Thymus (tissue), 11 donors: Measurements from ENCODE around the gene CPEB1. TPM values are rescaled to one million over a fixed set of nuclear protein-coding genes. Genes with fewer than 3 reads are reported as not detected.
"Not testable (repeated sequence)": the region's sequence is repeated elsewhere in the genome, so short reads cannot be mapped to it uniquely, and the experiment has no call there.

Experiments used
- DNase-seq, 9 donors: peaks; one replicate each; pipeline ENCODE4 v3.0.0-alpha.2; 2013; ENCODE audit warnings: low spot score in 9 of 9, low read depth in 6 of 9, missing footprints in 1 of 9
- H3K27ac ChIP-seq, 2 donors: one replicate each; pipeline ENCODE4 v1.5.1; 2013; ENCODE audit warnings: control low read depth in 1 of 2, low read depth in 1 of 2, low read length in 1 of 2, mild to moderate bottlenecking in 1 of 2, moderate library complexity in 1 of 2
- H3K27me3 ChIP-seq, 2 donors: one replicate each; pipeline ENCODE4 v1.5.1; 2013; ENCODE audit warnings: low read length in 1 of 2; ENCODE audit not compliant: control insufficient read depth in 2 of 2, insufficient read depth in 1 of 2
- H3K36me3 ChIP-seq, 2 donors: one replicate each; pipeline ENCODE4 v1.5.1; 2013; ENCODE audit warnings: low read length in 1 of 2, mild to moderate bottlenecking in 1 of 2, moderate library complexity in 1 of 2; ENCODE audit not compliant: control insufficient read depth in 2 of 2, insufficient read depth in 2 of 2
- H3K4me1 ChIP-seq, 2 donors: one replicate each; pipeline ENCODE4 v1.5.1; 2013; ENCODE audit warnings: low read length in 2 of 2; ENCODE audit not compliant: control insufficient read depth in 2 of 2, insufficient read depth in 2 of 2
- H3K4me3 ChIP-seq, 2 donors: one replicate each; pipeline ENCODE4 v1.5.1; 2013; ENCODE audit warnings: low read length in 2 of 2, control low read depth in 1 of 2, mild to moderate bottlenecking in 1 of 2
- H3K9me3 ChIP-seq, 2 donors: one replicate each; pipeline ENCODE4 v1.5.1; 2013; ENCODE audit warnings: low read length in 1 of 2, mild to moderate bottlenecking in 1 of 2; ENCODE audit not compliant: control insufficient read depth in 2 of 2, insufficient read depth in 1 of 2
- WGBS: extraction: QIAGEN DNeasy Blood & Tissue Kit; methylation state at CpG from one replicate; pipeline ENCODE4 v1.1.7; 2013; 5-methylcytosine and 5-hydroxymethylcytosine counted together
- polyA plus RNA-seq: library from polyadenylated mRNA; stranded (reverse); fragments of 200-250 nt; gene quantifications from one replicate; pipeline ENCODE4 v1.2.3, GENCODE V29; 2013
- total RNA-seq: library from RNA; stranded (reverse); fragments of 120-200 nt; gene quantifications from one replicate; pipeline ENCODE4 v1.2.4, GENCODE V29; 2013
- donor health status: healthy.

CPEB1 gene
- total and polyA plus RNA-seq, 2 donors, result 0.09 to 0.64 TPM

DNA sequence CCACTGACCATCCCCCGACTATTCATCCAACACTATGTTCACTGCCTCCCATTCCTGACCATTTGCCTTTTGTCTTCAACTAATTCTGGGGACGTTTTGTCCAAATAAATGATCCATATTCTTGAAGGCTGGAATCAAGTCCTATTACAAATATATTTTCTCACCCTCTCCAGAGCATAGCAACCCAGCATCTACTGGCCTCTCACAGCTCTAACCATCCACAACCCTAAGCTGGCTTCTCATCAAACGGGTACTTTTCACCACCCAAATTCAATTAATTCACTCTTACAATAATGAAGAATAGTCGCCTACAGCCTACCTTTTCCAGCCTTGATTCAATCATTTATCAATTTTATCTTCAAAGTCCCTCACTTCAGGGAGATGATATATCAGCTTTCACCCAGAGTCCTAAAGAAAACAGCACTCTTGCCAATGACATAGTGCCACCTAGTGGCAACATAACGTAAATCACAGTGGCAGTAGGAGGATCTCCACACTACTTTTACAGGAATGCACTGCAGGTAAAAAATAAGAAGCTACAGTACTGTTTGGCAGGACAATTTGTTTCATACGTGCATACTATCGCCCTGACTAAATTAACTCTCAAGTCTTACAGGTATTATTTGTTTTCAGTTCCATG lies 144.3 kb downstream of the CPEB1 start:
- not testable (repeated sequence) for H3K36me3 ChIP-seq, H3K9me3 ChIP-seq, H3K4me1 ChIP-seq, DNase-seq, H3K27me3 ChIP-seq, H3K4me3 ChIP-seq, H3K27ac ChIP-seq
- WGBS, result 43% methylated on average over 3 of the region's 7 CpGs

DNA sequence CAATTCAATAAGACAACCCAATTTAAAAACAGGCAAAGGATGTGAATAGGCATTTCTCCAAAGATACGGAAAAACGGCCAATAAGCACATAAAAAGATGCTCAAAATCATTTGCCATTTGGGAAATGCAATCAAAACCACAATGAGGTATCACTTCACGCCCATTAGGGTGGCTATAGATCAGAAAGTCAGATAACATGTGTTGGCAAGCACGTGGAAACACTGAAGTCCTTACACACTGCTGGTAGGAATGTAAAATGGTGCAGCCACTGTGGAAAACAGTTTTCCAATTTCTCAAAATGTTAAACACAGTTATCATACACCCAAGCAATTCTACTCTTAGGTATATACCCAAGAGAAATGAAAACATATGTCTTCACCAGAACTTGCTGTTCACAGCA lies 146.4 kb downstream of the CPEB1 start:
- H3K4me1 ChIP-seq, H3K27me3 ChIP-seq, H3K9me3 ChIP-seq, H3K4me3 ChIP-seq, H3K36me3 ChIP-seq, H3K27ac ChIP-seq, DNase-seq: not testable (repeated sequence)
- 60% methylated on average over 4 of the region's 4 CpGs for WGBS

DNA sequence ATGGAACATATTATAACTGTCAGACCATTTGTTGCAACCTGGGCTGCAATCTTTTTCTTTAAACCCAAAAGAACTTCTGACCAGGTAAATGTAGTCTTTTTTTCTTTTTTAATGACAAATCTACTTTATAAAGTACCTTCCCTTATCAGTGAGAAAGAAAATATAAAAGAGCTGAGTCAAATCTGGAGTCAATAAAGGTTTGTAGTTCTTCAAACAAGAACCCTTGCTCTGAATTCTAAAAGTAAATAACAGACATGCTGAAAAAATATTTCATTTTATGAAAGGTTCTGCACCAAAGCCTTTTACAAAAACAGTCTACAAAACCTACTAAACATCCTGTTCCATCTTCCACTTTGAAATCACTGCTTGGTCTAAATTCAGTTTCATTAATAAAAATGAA lies 149.2 kb downstream of the CPEB1 start:
- H3K27me3 ChIP-seq, H3K36me3 ChIP-seq, H3K27ac ChIP-seq, H3K4me3 ChIP-seq, DNase-seq, H3K9me3 ChIP-seq, H3K4me1 ChIP-seq: not testable (repeated sequence)

Other genes starting within 250 kb of the CPEB1 start
- gene GOLGA6L9, start 217.5 kb downstream of the CPEB1 start, total RNA-seq, result 1.2 TPM
- 19.2 TPM for gene GOLGA6L9, start 217.5 kb downstream of the CPEB1 start, polyA plus RNA-seq
- gene RPS17, start 106.9 kb downstream of the CPEB1 start, total RNA-seq, result 3,581 TPM
- gene RPS17, start 106.9 kb downstream of the CPEB1 start, polyA plus RNA-seq, result 6,434 TPM
- 0.33 TPM for gene AP3B2, start 62.5 kb upstream of the CPEB1 start, total RNA-seq
- gene AP3B2, start 62.5 kb upstream of the CPEB1 start, polyA plus RNA-seq, result 5.0 TPM
- under 0.01 TPM for gene FSD2, start 158.7 kb upstream of the CPEB1 start, total RNA-seq
- 0.05 TPM for gene FSD2, start 158.7 kb upstream of the CPEB1 start, polyA plus RNA-seq
- 4.0 TPM for gene WHAMM, start 162.3 kb upstream of the CPEB1 start, total RNA-seq
- gene WHAMM, start 162.3 kb upstream of the CPEB1 start, polyA plus RNA-seq, result 7.8 TPM